SU-DHL-6 (cell line): ENCODE measurements around the gene AMBP.

ENCODE experiments used
- H2AFZ ChIP-seq: fragments of 200-600 bp; sonication (generic); 2 replicates; pipeline ENCODE4 v1.6.1; 2014; ENCODE audit warnings: low read depth, mild to moderate bottlenecking, moderate library complexity, mixed read lengths, antibody characterized with exemption, low read length; ENCODE audit not compliant: severe bottlenecking
- H3F3A ChIP-seq: fragments of 200-600 bp; shearing (Covaris generic); 2 replicates; pipeline ENCODE4 v1.6.0; 2016; ENCODE audit warnings: antibody characterized with exemption, mild to moderate bottlenecking; ENCODE audit not compliant: insufficient read depth
- H3K27ac ChIP-seq: fragments of 200-600 bp; sonication (generic); 2 replicates; pipeline ENCODE4 v1.5.1; 2016; ENCODE audit warnings: low read depth, mild to moderate bottlenecking, low read length, moderate library complexity, mixed read lengths
- H3K27me3 ChIP-seq: fragments of 200-600 bp; sonication (generic), shearing (Covaris generic); 2 replicates; pipeline ENCODE4 v1.6.0; 2014; ENCODE audit warnings: mild to moderate bottlenecking, low read length
- H3K36me3 ChIP-seq: fragments of 200-600 bp; sonication (generic); 2 replicates; pipeline ENCODE4 v1.6.1; 2014; ENCODE audit warnings: mild to moderate bottlenecking, low read length, mixed read lengths
- H3K4me2 ChIP-seq: fragments of 300-600, 200-600 bp; shearing (Covaris generic), sonication (generic); 2 replicates; pipeline ENCODE4 v1.6.0; 2014; ENCODE audit warnings: low read length, low read depth, mild to moderate bottlenecking; ENCODE audit not compliant: poor library complexity, severe bottlenecking
- H3K4me3 ChIP-seq: fragments of 200-600 bp; sonication (generic); 2 replicates; pipeline ENCODE4 v1.5.1; 2014; ENCODE audit warnings: antibody characterized with exemption, low read length, mild to moderate bottlenecking, mixed read lengths; ENCODE audit not compliant: insufficient read depth, poor library complexity, severe bottlenecking
- H3K79me2 ChIP-seq: fragments of 200-600 bp; sonication (generic); 2 replicates; pipeline ENCODE4 v1.6.1; 2014; ENCODE audit warnings: mild to moderate bottlenecking, low read length, moderate library complexity; ENCODE audit not compliant: insufficient read depth
- H3K9ac ChIP-seq: fragments of 200-600 bp; sonication (generic); 2 replicates; pipeline ENCODE4 v1.7.0; 2014; ENCODE audit warnings: mild to moderate bottlenecking, low read length
- H3K9me2 ChIP-seq: fragments of 200-600 bp; sonication (generic); replicated peaks from 2 replicates; pipeline ENCODE4 v1.6.1; 2014; ENCODE audit warnings: low read length; ENCODE audit not compliant: insufficient read depth
- H3K9me3 ChIP-seq: fragments of 200-600 bp; sonication (generic); 2 replicates; pipeline ENCODE4 v1.6.1; 2014; ENCODE audit warnings: low read length, mixed read lengths; ENCODE audit not compliant: insufficient read depth
- H4K20me1 ChIP-seq: fragments of 200-600 bp; sonication (generic); 2 replicates; pipeline ENCODE4 v1.6.1; 2014; ENCODE audit warnings: low read depth, mild to moderate bottlenecking, antibody characterized with exemption, low read length, moderate library complexity, mixed read lengths
- EZH2phosphoT487 ChIP-seq: fragments of 200-600 bp; sonication (generic), shearing (Covaris generic); conservative IDR thresholded peaks from 2 replicates; pipeline ENCODE4 v1.6.1; 2018; ENCODE audit warnings: mild to moderate bottlenecking, antibody characterized with exemption, low read length, moderate library complexity, mixed read lengths
- TF ChIP-seq, protein P1 (sequence below): fragments of 200-600 bp; sonication (generic); IDR thresholded peaks from one replicate; pipeline ENCODE4 v1.5.1; 2017; ENCODE audit warnings: antibody characterized with exemption, mild to moderate bottlenecking, low read length, moderate library complexity; ENCODE audit not compliant: insufficient read depth, poor library complexity, severe bottlenecking

AMBP gene

DNA sequence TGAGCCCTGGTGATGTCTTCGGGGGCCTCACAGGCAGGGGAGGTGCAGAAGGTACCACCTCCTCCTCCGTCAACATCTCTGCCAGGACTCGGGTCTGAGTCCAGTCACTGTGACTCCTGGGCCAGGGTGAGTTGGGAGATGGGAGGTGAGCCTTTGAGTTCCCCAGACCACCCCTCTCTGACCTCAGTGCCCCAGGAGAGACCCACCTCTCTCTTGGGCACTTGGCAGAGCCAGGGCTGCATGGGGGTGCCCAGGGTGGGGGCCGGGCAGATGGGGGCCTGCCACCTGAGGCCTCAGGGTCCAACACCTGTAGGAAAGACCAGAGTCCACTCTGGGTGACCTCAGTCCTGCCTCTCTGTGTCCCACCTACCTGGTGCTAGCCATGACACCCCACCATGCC lies 14.2 kb upstream of the AMBP start:
- Histone ChIP-seq H3K9me3 (no peaks in the 10 kb centered on the region), H2AFZ (no peak overlapping the region), H3K4me2 (no peak overlapping the region), H3K27ac (no peak overlapping the region), H3K36me3 (no peaks in the 10 kb centered on the region), H3K27me3 (no peaks in the 10 kb centered on the region), H3K9me2 (no peaks in the 10 kb centered on the region), H3K79me2 (no peaks in the 10 kb centered on the region), H3F3A (no peaks in the 10 kb centered on the region), H4K20me1 (no peaks in the 10 kb centered on the region), H3K9ac (no peak overlapping the region), H3K4me3 (no peak overlapping the region)
- TF ChIP-seq EZH2phosphoT487 = no peak
- TF ChIP-seq, protein P1, sequence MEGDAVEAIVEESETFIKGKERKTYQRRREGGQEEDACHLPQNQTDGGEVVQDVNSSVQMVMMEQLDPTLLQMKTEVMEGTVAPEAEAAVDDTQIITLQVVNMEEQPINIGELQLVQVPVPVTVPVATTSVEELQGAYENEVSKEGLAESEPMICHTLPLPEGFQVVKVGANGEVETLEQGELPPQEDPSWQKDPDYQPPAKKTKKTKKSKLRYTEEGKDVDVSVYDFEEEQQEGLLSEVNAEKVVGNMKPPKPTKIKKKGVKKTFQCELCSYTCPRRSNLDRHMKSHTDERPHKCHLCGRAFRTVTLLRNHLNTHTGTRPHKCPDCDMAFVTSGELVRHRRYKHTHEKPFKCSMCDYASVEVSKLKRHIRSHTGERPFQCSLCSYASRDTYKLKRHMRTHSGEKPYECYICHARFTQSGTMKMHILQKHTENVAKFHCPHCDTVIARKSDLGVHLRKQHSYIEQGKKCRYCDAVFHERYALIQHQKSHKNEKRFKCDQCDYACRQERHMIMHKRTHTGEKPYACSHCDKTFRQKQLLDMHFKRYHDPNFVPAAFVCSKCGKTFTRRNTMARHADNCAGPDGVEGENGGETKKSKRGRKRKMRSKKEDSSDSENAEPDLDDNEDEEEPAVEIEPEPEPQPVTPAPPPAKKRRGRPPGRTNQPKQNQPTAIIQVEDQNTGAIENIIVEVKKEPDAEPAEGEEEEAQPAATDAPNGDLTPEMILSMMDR = no peak

- Histone ChIP-seq H3K9me3 (no peaks in the 10 kb centered on the region), H3K27ac (no peak overlapping the region)
Observed at GRCh38 chr9:114091711-114092110, 13.6 kb upstream of the AMBP start.

DNA sequence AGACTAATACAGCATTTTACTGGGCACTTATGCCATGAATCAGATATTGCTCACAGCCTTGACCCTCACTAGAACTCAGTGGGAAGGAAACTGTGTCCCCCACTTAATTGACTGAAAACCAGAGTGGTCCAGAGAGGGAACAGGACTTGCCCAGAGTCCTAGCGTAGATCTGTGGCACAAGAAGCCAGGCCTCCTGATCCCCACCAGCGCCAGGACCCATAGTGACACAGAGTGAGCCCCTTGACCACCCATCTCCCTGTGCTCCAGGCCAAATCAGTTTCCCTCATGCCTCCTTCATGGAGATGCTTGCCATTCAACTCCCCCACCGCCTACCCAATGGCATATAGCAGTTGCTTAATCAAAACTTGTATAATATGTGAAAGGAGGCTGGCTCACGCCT lies 12.7 kb upstream of the AMBP start:
- Histone ChIP-seq H3K27ac (no peak overlapping the region), H3K4me2 (no peak overlapping the region), H3K36me3 (no peaks in the 10 kb centered on the region), H3K9me2 (no peaks in the 10 kb centered on the region), H3K9ac (no peak overlapping the region), H3K4me3 (no peak overlapping the region), H3K9me3 (no peaks in the 10 kb centered on the region), H3F3A (no peaks in the 10 kb centered on the region), H3K79me2 (no peaks in the 10 kb centered on the region), H4K20me1 (no peaks in the 10 kb centered on the region), H3K27me3 (no peaks in the 10 kb centered on the region), H2AFZ (no peak overlapping the region)
- TF ChIP-seq EZH2phosphoT487 = no peak
- TF ChIP-seq, protein P1 = no peak

More at GRCh38 chr9:114091711-114092110, 13.6 kb upstream of the AMBP start:
- no peaks in the 10 kb centered on the region for H3K27me3 ChIP-seq
- H3K4me2 ChIP-seq = no peak overlapping the region
- no peaks in the 10 kb centered on the region for H3K9me2 ChIP-seq
- H3K36me3 ChIP-seq = no peaks in the 10 kb centered on the region
- no peaks in the 10 kb centered on the region for H3F3A ChIP-seq
- no peak overlapping the region for H2AFZ ChIP-seq
- TF ChIP-seq, protein P1 = no peak
- TF ChIP-seq EZH2phosphoT487 = no peak
- H3K79me2 ChIP-seq = no peaks in the 10 kb centered on the region
- no peak overlapping the region for H3K4me3 ChIP-seq
- H3K9ac ChIP-seq = no peak overlapping the region
- no peaks in the 10 kb centered on the region for H4K20me1 ChIP-seq
